SU-DHL-6 (cell line): ENCODE data around the gene TMED7.

Experiments
- CTCF ChIP-seq: fragments of 200-600 bp; sonication (generic); IDR thresholded peaks from one replicate; pipeline ENCODE4 v1.5.1; 2017; ENCODE audit warnings: antibody characterized with exemption, mild to moderate bottlenecking, low read length, moderate library complexity; ENCODE audit not compliant: insufficient read depth, poor library complexity, severe bottlenecking
- EZH2phosphoT487 ChIP-seq: fragments of 200-600 bp; sonication (generic), shearing (Covaris generic); conservative IDR thresholded peaks from 2 replicates; pipeline ENCODE4 v1.6.1; 2018; ENCODE audit warnings: mild to moderate bottlenecking, antibody characterized with exemption, low read length, moderate library complexity, mixed read lengths

GRCh38 chr5:115640274-115640673, 14.4 kb upstream of the TMED7 start:
- TF ChIP-seq CTCF (no peak), EZH2phosphoT487 (no peak)
